ENCODE data around the gene CITED2. TPM values are rescaled to one million over a fixed set of nuclear protein-coding genes. Genes with fewer than 3 reads are reported as not detected.

The CITED2 gene
- polyA plus RNA-seq, 1 donor (not counting 4 experiments of a cell fraction or from before 2014, with no cell fraction given): 25.0 TPM

DNA sequence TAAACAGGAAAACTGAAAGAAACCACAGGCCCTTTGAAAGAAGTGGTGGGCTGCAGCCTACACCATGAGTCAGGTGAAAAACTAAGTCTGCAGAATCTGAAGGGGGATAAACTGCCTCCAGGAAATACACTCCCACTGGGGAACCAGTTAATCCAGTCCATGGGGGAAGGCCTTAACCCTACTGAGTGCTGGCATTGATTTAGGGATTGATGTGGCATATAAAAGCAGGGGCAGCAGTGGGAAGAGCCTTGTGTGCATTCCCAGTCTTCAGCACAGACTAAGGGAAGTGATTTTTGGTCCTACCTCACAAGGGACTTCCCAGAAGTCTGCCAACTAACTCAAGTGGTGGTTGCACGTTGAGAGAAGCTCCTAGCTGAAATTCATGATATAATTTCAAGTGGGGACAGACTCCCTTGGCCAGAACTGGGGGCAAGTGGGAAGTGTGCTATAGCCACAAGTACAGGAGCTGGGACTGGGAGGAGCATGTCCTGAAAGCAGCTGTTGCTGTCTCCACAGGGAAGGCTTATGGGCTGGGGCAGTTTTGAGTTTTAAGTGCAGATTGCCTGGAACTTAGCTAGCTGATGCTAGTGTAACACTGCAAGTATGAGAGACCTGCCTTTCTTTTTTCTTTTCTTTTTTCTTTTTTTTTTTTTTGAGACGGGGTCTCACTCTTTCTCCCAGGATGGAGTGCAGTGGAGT lies 31.2 kb downstream of the CITED2 start:
- DNase-seq (ENCODE audit: low read depth, low spot score) (no peak), FAIRE-seq (peak; percentile 75)
- Histone ChIP-seq H3K4me1 (ENCODE audit: control insufficient read depth, extremely low read depth, insufficient read depth, low read length) (peaks cover 17% of the 10 kb centered on the region), H3K36me3 (ENCODE audit: control insufficient read depth in 2 of 2, extremely low read depth in 1 of 2, insufficient read depth in 2 of 2, low read length in 2 of 2) (no peaks in the 10 kb centered on the region), H3K4me3 (ENCODE audit: control insufficient read depth in 2 of 3, extremely low read depth in 1 of 3, insufficient read depth in 2 of 3, low read depth in 1 of 3, low read length in 3 of 3) (no peak overlapping the region), H3K9me3 (ENCODE audit: control insufficient read depth, low read depth, low read length) (no peaks in the 10 kb centered on the region), H3K9me1 (ENCODE audit: control insufficient read depth, extremely low read depth, insufficient read depth, low read length) (no peaks in the 10 kb centered on the region), H4K20me1 (ENCODE audit: control insufficient read depth, extremely low read depth, insufficient read depth, low read length) (no peaks in the 10 kb centered on the region), H3K4me2 (ENCODE audit: control insufficient read depth, extremely low read depth, insufficient read depth, low read depth, low read length) (peak overlapping the region; percentile 27), H3K79me2 (ENCODE audit: control insufficient read depth, insufficient read depth, low read length) (no peaks in the 10 kb centered on the region), H3K27me3 (ENCODE audit: control insufficient read depth, extremely low read depth, insufficient read depth, low read length) (no peaks in the 10 kb centered on the region), H3K27ac (ENCODE audit: control insufficient read depth, insufficient read depth, low read length) (no peak overlapping the region), H3K9ac (ENCODE audit: control insufficient read depth, extremely low read depth, insufficient read depth, low read length) (no peak overlapping the region), H2AFZ (ENCODE audit: control insufficient read depth, low read length) (peak overlapping the region; percentile 68)
- TF ChIP-seq, protein P1, sequence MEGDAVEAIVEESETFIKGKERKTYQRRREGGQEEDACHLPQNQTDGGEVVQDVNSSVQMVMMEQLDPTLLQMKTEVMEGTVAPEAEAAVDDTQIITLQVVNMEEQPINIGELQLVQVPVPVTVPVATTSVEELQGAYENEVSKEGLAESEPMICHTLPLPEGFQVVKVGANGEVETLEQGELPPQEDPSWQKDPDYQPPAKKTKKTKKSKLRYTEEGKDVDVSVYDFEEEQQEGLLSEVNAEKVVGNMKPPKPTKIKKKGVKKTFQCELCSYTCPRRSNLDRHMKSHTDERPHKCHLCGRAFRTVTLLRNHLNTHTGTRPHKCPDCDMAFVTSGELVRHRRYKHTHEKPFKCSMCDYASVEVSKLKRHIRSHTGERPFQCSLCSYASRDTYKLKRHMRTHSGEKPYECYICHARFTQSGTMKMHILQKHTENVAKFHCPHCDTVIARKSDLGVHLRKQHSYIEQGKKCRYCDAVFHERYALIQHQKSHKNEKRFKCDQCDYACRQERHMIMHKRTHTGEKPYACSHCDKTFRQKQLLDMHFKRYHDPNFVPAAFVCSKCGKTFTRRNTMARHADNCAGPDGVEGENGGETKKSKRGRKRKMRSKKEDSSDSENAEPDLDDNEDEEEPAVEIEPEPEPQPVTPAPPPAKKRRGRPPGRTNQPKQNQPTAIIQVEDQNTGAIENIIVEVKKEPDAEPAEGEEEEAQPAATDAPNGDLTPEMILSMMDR (optimal IDR thresholded peaks at IDR 0.05 in 1 of 3, IDR thresholded peaks at IDR 0.05 in 1 of 3, conservative IDR thresholded peaks at IDR 0.05 in 1 of 3; ENCODE audit: extremely low read depth in 1 of 3, insufficient read depth in 2 of 3, low read length in 3 of 3): no peak
- no peak for TF ChIP-seq EZH2 (IDR thresholded peaks at IDR 0.05; ENCODE audit: low read length)
- dilution Hi-C loops (cut with MboI; ENCODE audit: extremely low pct_ligation_motif_present, low sequenced_read_pairs): no loop called here

DNA sequence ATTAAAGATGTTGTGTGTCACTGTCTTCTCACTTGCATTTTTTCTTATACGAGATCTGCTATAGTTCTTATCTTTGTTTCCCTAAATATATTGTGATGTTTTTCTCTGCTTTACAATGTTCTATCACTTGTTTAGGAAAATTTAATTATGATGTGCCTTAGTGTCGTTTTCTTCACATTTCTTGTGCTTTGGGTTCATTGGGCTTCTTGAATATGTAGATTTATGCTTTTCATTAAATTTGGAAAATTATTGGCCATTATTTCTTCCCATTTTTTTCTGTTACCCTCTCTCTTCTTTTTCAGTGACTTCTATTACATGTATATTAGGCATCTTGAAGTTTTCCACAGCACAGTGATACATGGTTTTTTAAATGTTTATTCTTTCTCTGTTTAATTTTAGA lies 33.4 kb downstream of the CITED2 start:
- FAIRE-seq (no peak), DNase-seq (ENCODE audit: low read depth, low spot score) (no peak)
- dilution Hi-C loops (cut with MboI; ENCODE audit: extremely low pct_ligation_motif_present, low sequenced_read_pairs): no loop called here
- Histone ChIP-seq H3K36me3 (ENCODE audit: control insufficient read depth in 2 of 2, extremely low read depth in 1 of 2, insufficient read depth in 2 of 2, low read length in 2 of 2) (no peaks in the 10 kb centered on the region), H3K9me1 (ENCODE audit: control insufficient read depth, extremely low read depth, insufficient read depth, low read length) (no peaks in the 10 kb centered on the region), H3K4me1 (ENCODE audit: control insufficient read depth, extremely low read depth, insufficient read depth, low read length) (peaks cover 29% of the 10 kb centered on the region), H3K27me3 (ENCODE audit: control insufficient read depth, extremely low read depth, insufficient read depth, low read length) (no peaks in the 10 kb centered on the region), H2AFZ (ENCODE audit: control insufficient read depth, low read length) (no peak overlapping the region), H3K79me2 (ENCODE audit: control insufficient read depth, insufficient read depth, low read length) (no peaks in the 10 kb centered on the region), H3K9me3 (ENCODE audit: control insufficient read depth, low read depth, low read length) (no peaks in the 10 kb centered on the region), H3K27ac (ENCODE audit: control insufficient read depth, insufficient read depth, low read length) (no peak overlapping the region), H3K9ac (ENCODE audit: control insufficient read depth, extremely low read depth, insufficient read depth, low read length) (no peak overlapping the region), H3K4me2 (ENCODE audit: control insufficient read depth, extremely low read depth, insufficient read depth, low read depth, low read length) (no peak overlapping the region), H3K4me3 (ENCODE audit: control insufficient read depth in 2 of 3, extremely low read depth in 1 of 3, insufficient read depth in 2 of 3, low read depth in 1 of 3, low read length in 3 of 3) (no peak overlapping the region), H4K20me1 (ENCODE audit: control insufficient read depth, extremely low read depth, insufficient read depth, low read length) (no peaks in the 10 kb centered on the region)
- TF ChIP-seq, protein P1 (optimal IDR thresholded peaks at IDR 0.05 in 1 of 3, IDR thresholded peaks at IDR 0.05 in 1 of 3, conservative IDR thresholded peaks at IDR 0.05 in 1 of 3; ENCODE audit: extremely low read depth in 1 of 3, insufficient read depth in 2 of 3, low read length in 3 of 3): no peak
- TF ChIP-seq EZH2 (IDR thresholded peaks at IDR 0.05; ENCODE audit: low read length): no peak
